CD14-positive monocyte (primary cell): ENCODE results near the gene ASTN1. TPM values are rescaled to one million over a fixed set of nuclear protein-coding genes. Genes with fewer than 3 reads are reported as not detected.

Source experiments
- DNase-seq, 3 donors: peaks; one replicate each; pipeline ENCODE4 v3.0.0-alpha.2; 2011 to 2022
- H2AFZ ChIP-seq: 2 replicates; pipeline ENCODE4 v1.6.0; 2012; ENCODE audit warnings: mild to moderate bottlenecking, low read depth, low read length, inconsistent platforms; ENCODE audit not compliant: insufficient read depth, poor library complexity, severe bottlenecking
- H3K27ac ChIP-seq, 2 donors: 1 replicate in 1 of 2; 2 replicates in 1 of 2; pipeline ENCODE4 v1.5.1; 2012 to 2013; ENCODE audit warnings: low read length in 2 of 2, control low read depth in 1 of 2, inconsistent platforms in 1 of 2, low read depth in 1 of 2, mild to moderate bottlenecking in 1 of 2
- H3K27me3 ChIP-seq, 2 donors: one replicate each; pipeline versions ENCODE4 v1.6.0 to v1.6.1; 2011 to 2013; ENCODE audit warnings: low read length in 2 of 2; ENCODE audit not compliant: control insufficient read depth in 2 of 2, insufficient read depth in 2 of 2
- H3K36me3 ChIP-seq, 2 donors: replicated peaks in 1 of 2; 1 replicate in 1 of 2; 2 replicates in 1 of 2; pipeline versions ENCODE4 v1.5.1 to v1.6.1; 2012 to 2013; ENCODE audit warnings: low read length in 2 of 2, control low read depth in 1 of 2, inconsistent platforms in 1 of 2, mild to moderate bottlenecking in 1 of 2; ENCODE audit not compliant: insufficient read depth in 2 of 2, control insufficient read depth in 1 of 2
- H3K4me1 ChIP-seq, 2 donors: 1 replicate in 1 of 2; 2 replicates in 1 of 2; pipeline versions ENCODE4 v1.5.1 to v1.6.1; 2012 to 2013; ENCODE audit warnings: low read length in 2 of 2, control low read depth in 1 of 2, inconsistent platforms in 1 of 2, mild to moderate bottlenecking in 1 of 2, moderate library complexity in 1 of 2; ENCODE audit not compliant: insufficient read depth in 2 of 2, control insufficient read depth in 1 of 2
- H3K4me2 ChIP-seq: replicated peaks from 2 replicates; pipeline ENCODE3; 2012; ENCODE audit warnings: low read length, moderate library complexity, mild to moderate bottlenecking; ENCODE audit not compliant: poor library complexity, severe bottlenecking; ENCODE audit errors: extremely low read depth
- H3K4me3 ChIP-seq, 3 experiments: fragments of 200-600 bp in 1 of 3; sonication (generic) in 1 of 3; replicated peaks in 1 of 3; 1 replicate in 2 of 3; 2 replicates in 1 of 3; pipeline ENCODE4 v1.5.1; 2011 to 2013; ENCODE audit warnings: low read length in 3 of 3, mild to moderate bottlenecking in 3 of 3, control low read depth in 2 of 3, low read depth in 2 of 3, inconsistent platforms in 1 of 3, moderate library complexity in 1 of 3
- H3K79me2 ChIP-seq: 2 replicates; pipeline ENCODE4 v1.6.0; 2012; ENCODE audit warnings: mild to moderate bottlenecking, control low read depth, inconsistent platforms, low read length, moderate library complexity; ENCODE audit not compliant: insufficient read depth
- H3K9ac ChIP-seq: 2 replicates; pipeline ENCODE4 v1.6.0; 2017; ENCODE audit warnings: low read length, mild to moderate bottlenecking; ENCODE audit not compliant: insufficient read depth, poor library complexity, severe bottlenecking
- H3K9me3 ChIP-seq, 2 donors: replicated peaks in 1 of 2; 1 replicate in 1 of 2; 2 replicates in 1 of 2; pipeline versions ENCODE4 v1.5.1 to v1.6.1; 2012 to 2013; ENCODE audit warnings: low read length in 2 of 2, control low read depth in 1 of 2; ENCODE audit not compliant: control insufficient read depth in 1 of 2, insufficient read depth in 1 of 2
- H4K20me1 ChIP-seq: 2 replicates; pipeline ENCODE4 v1.6.0; 2012; ENCODE audit warnings: mild to moderate bottlenecking, low read length, control low read depth, moderate library complexity; ENCODE audit not compliant: insufficient read depth
- H3K27ac Mint-ChIP-seq, 7 donors: one replicate each; pipeline ENCODE4 v1.8.0; 2020; ENCODE audit warnings: mild to moderate bottlenecking in 7 of 7, mixed read lengths in 7 of 7, moderate library complexity in 6 of 7, inconsistent platforms in 2 of 7
- H3K27me3 Mint-ChIP-seq, 3 donors: one replicate each; pipeline ENCODE4 v1.8.0; 2021 to 2022; ENCODE audit warnings: low read depth in 3 of 3, mild to moderate bottlenecking in 3 of 3, mixed read lengths in 3 of 3, moderate library complexity in 3 of 3, inconsistent platforms in 1 of 3
- H3K36me3 Mint-ChIP-seq, 2 donors: one replicate each; pipeline ENCODE4 v1.8.0; 2020; ENCODE audit warnings: mixed read lengths in 2 of 2, inconsistent platforms in 1 of 2, mild to moderate bottlenecking in 1 of 2
- H3K4me1 Mint-ChIP-seq: one replicate; pipeline ENCODE4 v1.8.0; 2020; ENCODE audit warnings: mild to moderate bottlenecking, mixed read lengths
- H3K4me3 Mint-ChIP-seq, 2 donors: one replicate each; pipeline ENCODE4 v1.8.0; 2020; ENCODE audit warnings: mild to moderate bottlenecking in 2 of 2, mixed read lengths in 2 of 2, moderate library complexity in 1 of 2
- H3K9me3 Mint-ChIP-seq, 7 donors: one replicate each; pipeline ENCODE4 v1.8.0; 2020 to 2022; ENCODE audit warnings: mixed read lengths in 7 of 7, mild to moderate bottlenecking in 6 of 7, moderate library complexity in 6 of 7, inconsistent platforms in 2 of 7
- CTCF ChIP-seq: fragments of 200-600 bp; IDR thresholded peaks from one replicate; pipeline ENCODE4 v1.8.0; 2022; ENCODE audit warnings: antibody characterized with exemption, mild to moderate bottlenecking
- WGBS: methylation state at CpG from one replicate; pipeline ENCODE4 v1.1.5; 2013; ENCODE audit warnings: missing lambda C conversion rate; ENCODE audit not compliant: insufficient coverage; 5-methylcytosine and 5-hydroxymethylcytosine counted together
- intact Hi-C, 2 donors: fragments of 100-400 bp; cut with micrococcal nuclease; formaldehyde crosslinking; loops; one replicate each; pipeline versions ENCODE4 v1.15.0 to v1.15.1; 2023
- polyA plus RNA-seq, 3 donors: library from polyadenylated mRNA; depleted of rRNA in 1 of 3; unstranded in 2 of 3; stranded (reverse) in 1 of 3; fragments of 300-500 nt in 2 of 3; fragments of >200 nt in 1 of 3; fragmentation: Illumina TruSeq in 2 of 3; gene quantifications; 1 replicate in 2 of 3; 2 replicates in 1 of 3; pipeline ENCODE4 v1.2.3, GENCODE V29; 2012 to 2021

Gene ASTN1
- polyA plus RNA-seq, 3 donors: not detected

GRCh38 chr1:176820391-176821031, 344.0 kb downstream of the ASTN1 start:
- 95% methylated on average over 3 of the region's 5 CpGs for WGBS

GRCh38 chr1:176816232-176816631, 348.3 kb downstream of the ASTN1 start:
- H3K27ac ChIP-seq: no peak overlapping the region
- no peak for DNase-seq
- H3K4me2 ChIP-seq: no peak overlapping the region
- no peak overlapping the region for H2AFZ ChIP-seq
- no peaks in the 10 kb centered on the region for H3K27me3 ChIP-seq
- no peaks in the 10 kb centered on the region for H3K4me1 ChIP-seq
- H3K9me3 ChIP-seq: no peaks in the 10 kb centered on the region
- intact Hi-C loops: no loop called here
- no peak overlapping the region for H3K9ac ChIP-seq
- H3K4me1 Mint-ChIP-seq: no peaks in the 10 kb centered on the region
- H4K20me1 ChIP-seq: no peaks in the 10 kb centered on the region
- H3K9me3 Mint-ChIP-seq: peaks cover 0 to 3% (median 2%) of the 10 kb centered on the region in 7 donors
- H3K4me3 Mint-ChIP-seq: no peak overlapping the region
- WGBS: no CpG with 5 or more reads among the region's 3 CpGs
- H3K79me2 ChIP-seq: no peaks in the 10 kb centered on the region
- H3K36me3 ChIP-seq: no peaks in the 10 kb centered on the region
- no peak overlapping the region for H3K4me3 ChIP-seq
- H3K36me3 Mint-ChIP-seq: no peaks in the 10 kb centered on the region
- TF ChIP-seq CTCF: no peak
- H3K27ac Mint-ChIP-seq: no peak overlapping the region
- peaks cover 0 to 1% (median 0%) of the 10 kb centered on the region in 3 donors for H3K27me3 Mint-ChIP-seq

More at GRCh38 chr1:176820391-176821031, 344.0 kb downstream of the ASTN1 start:
- Histone ChIP-seq H4K20me1 (no peaks in the 10 kb centered on the region), H3K9ac (no peak overlapping the region), H3K79me2 (no peaks in the 10 kb centered on the region), H3K4me3 (no peak overlapping the region), H3K36me3 (no peaks in the 10 kb centered on the region), H3K9me3 (no peaks in the 10 kb centered on the region), H3K27ac (no peak overlapping the region), H3K27me3 (no peaks in the 10 kb centered on the region), H2AFZ (no peak overlapping the region), H3K4me2 (no peak overlapping the region), H3K4me1 (no peaks in the 10 kb centered on the region)
- H3K9me3 Mint-ChIP-seq: peaks cover 0 to 3% (median 0%) of the 10 kb centered on the region in 7 donors
- DNase-seq: no peak
- no peak overlapping the region for H3K27ac Mint-ChIP-seq
- H3K4me1 Mint-ChIP-seq: no peaks in the 10 kb centered on the region
- H3K27me3 Mint-ChIP-seq: no peaks in the 10 kb centered on the region
- H3K4me3 Mint-ChIP-seq: no peak overlapping the region
- intact Hi-C loops: no loop called here
- no peaks in the 10 kb centered on the region for H3K36me3 Mint-ChIP-seq
- TF ChIP-seq CTCF: no peak
